ENCODE results near the gene STK38L. TPM values are rescaled to one million over a fixed set of nuclear protein-coding genes. Genes with fewer than 3 reads are reported as not detected.

The STK38L gene
- total and polyA plus RNA-seq, 2 of the 8 experiments (the other 6 are each of a cell fraction or from before 2014, with no cell fraction given): 8.1 to 63.6 TPM

DNA sequence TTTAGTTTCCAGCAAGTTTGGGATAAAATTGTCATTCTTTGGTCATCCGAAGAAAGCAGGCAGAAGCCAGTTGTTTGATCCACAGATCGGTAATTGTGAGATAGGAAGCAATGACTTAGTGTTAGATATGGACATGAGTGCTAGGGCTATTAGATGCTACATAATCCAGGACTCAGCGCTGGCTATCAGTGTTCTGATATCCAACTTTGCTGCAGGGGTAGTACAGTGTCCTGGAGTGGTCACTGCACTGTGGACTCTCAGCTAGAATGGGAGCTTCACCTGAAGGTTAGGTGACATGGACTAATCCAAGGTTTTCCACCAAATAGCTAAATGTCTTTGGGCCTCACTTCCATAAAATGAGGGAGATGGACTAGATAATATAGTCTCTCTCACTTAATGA, 39.9 kb downstream of the STK38L start:
- POLR2A ChIA-PET (ENCODE audit: partially characterized antibody): no interaction called here
- no peaks in the 10 kb centered on the region for H3K23me2 ChIP-seq (ENCODE audit: low read depth, low read length)
- H3K36me3 ChIP-seq (ENCODE audit: control insufficient read depth in 2 of 4, insufficient read depth in 4 of 4, low read length in 3 of 4): no peaks in the 10 kb centered on the region
- 92% methylated on average over 3 of the region's 3 CpGs; no CpG with 5 or more reads in 1 of the 2 experiments for WGBS, 2 experiments (ENCODE audit: extremely low coverage in 1 of 2, insufficient coverage in 1 of 2, insufficient read length in 1 of 2, insufficient replicate concordance in 2 of 2, low coverage in 1 of 2, low lambda C conversion rate in 2 of 2, missing lambda C conversion rate in 1 of 2)
- no peak overlapping the region for H2BK5ac ChIP-seq (ENCODE audit: low read depth, low read length)
- H2BK20ac ChIP-seq (ENCODE audit: low read length): no peak overlapping the region
- FAIRE-seq (no peak), DNase-seq (ENCODE audit: low read depth in 1 of 2, low spot score in 2 of 2) (no peak)
- no peaks in the 10 kb centered on the region for H3K27me3 ChIP-seq (replicated peaks in 1 of 4; ENCODE audit: control insufficient read depth in 3 of 4, extremely low read depth in 1 of 4, insufficient read depth in 3 of 4, low read length in 3 of 4)
- H3K79me2 ChIP-seq (ENCODE audit: control insufficient read depth in 1 of 2, insufficient read depth in 2 of 2, low read length in 2 of 2): peaks cover 0 to 26% of the 10 kb centered on the region in 2 experiments; a peak in 2 of 4 replicates
- CTCF ChIA-PET (ENCODE audit: partially characterized antibody): interaction anchor here (1.3 kb wide), 1 partner anchor 22 kb away, joined by 6 read pairs; no protein-coding TSS in a partner anchor
- no peak overlapping the region for H3K4me2 ChIP-seq (ENCODE audit: insufficient read depth in 1 of 2, low read depth in 2 of 2, low read length in 2 of 2)
- 0 out of 2 replicates have a peak, but pooled peaks cover 3% of the 10 kb centered on the region for H3K79me1 ChIP-seq (ENCODE audit: low read depth, low read length)
- H2BK12ac ChIP-seq (ENCODE audit: low read depth, low read length): no peak overlapping the region
- H3K9me3 ChIP-seq (ENCODE audit: insufficient read depth in 2 of 2, low read depth in 1 of 2, low read length in 1 of 2): no peaks in the 10 kb centered on the region
- H2BK120ac ChIP-seq (replicated peaks; ENCODE audit: low read depth, low read length): no peak overlapping the region
- no peak overlapping the region for H4K91ac ChIP-seq (replicated peaks; ENCODE audit: insufficient read length, low read length)
- H4K5ac ChIP-seq (ENCODE audit: insufficient read length, low read depth, low read length): no peak overlapping the region
- no peak overlapping the region for H4K8ac ChIP-seq (ENCODE audit: extremely low read depth, insufficient read depth, low read length)
- H2BK15ac ChIP-seq (ENCODE audit: low read length): no peak overlapping the region
- no peak overlapping the region for H3K4me3 ChIP-seq (ENCODE audit: extremely low read depth in 1 of 4, insufficient read depth in 2 of 4, low read depth in 3 of 4, low read length in 4 of 4)
- H2AK5ac ChIP-seq (ENCODE audit: low read depth, low read length): no peak overlapping the region
- peaks cover 0 to 3% (median 1%) of the 10 kb centered on the region in 4 experiments; a peak in 3 of 7 replicates for H3K4me1 ChIP-seq (replicated peaks in 1 of 4; ENCODE audit: control insufficient read depth in 3 of 4, insufficient read depth in 4 of 4, low read length in 3 of 4)
- H4K20me1 ChIP-seq (replicated peaks in 1 of 2; ENCODE audit: control insufficient read depth in 1 of 2, insufficient read depth in 2 of 2, low read length in 2 of 2): no peaks in the 10 kb centered on the region
- H3K14ac ChIP-seq (ENCODE audit: insufficient read length): no peak overlapping the region
- H3K9ac ChIP-seq (replicated peaks in 1 of 4; ENCODE audit: extremely low read depth in 1 of 4, low read depth in 3 of 4, low read length in 3 of 4): no peak overlapping the region
- no peak overlapping the region for H3K23ac ChIP-seq (ENCODE audit: insufficient read length)
- H3K18ac ChIP-seq (ENCODE audit: extremely low read depth, low read length): no peak overlapping the region
- H3K27ac ChIP-seq (ENCODE audit: low read depth, low read length): no peak overlapping the region
- H3K56ac ChIP-seq (replicated peaks; ENCODE audit: insufficient read length, low read depth, low read length): no peak overlapping the region
- H2AFZ ChIP-seq (ENCODE audit: low read length): no peak overlapping the region
- H3K4ac ChIP-seq (replicated peaks; ENCODE audit: insufficient read length, low read depth, low read length): no peak overlapping the region
- TF ChIP-seq GTF2F1 (IDR thresholded peaks at IDR 0.05; ENCODE audit: borderline replicate concordance, low read depth, low read length) (no peak), RNF2 (IDR thresholded peaks at IDR 0.05; ENCODE audit: borderline replicate concordance, low read depth, low read length, missing control alignments, poor library complexity, severe bottlenecking) (no peak), KDM5A (IDR thresholded peaks at IDR 0.05; ENCODE audit: low read length) (no peak), SIRT6 (IDR thresholded peaks at IDR 0.05; ENCODE audit: low read length) (no peak), RFX5 (IDR thresholded peaks at IDR 0.05; ENCODE audit: borderline replicate concordance, low read depth, low read length) (no peak), ASH2L (IDR thresholded peaks at IDR 0.05; ENCODE audit: low read length) (no peak), CTBP2 (IDR thresholded peaks at IDR 0.05; ENCODE audit: borderline replicate concordance, insufficient read depth, insufficient read length, low read length) (no peak), CHD1 (IDR thresholded peaks at IDR 0.05; ENCODE audit: low read depth, low read length) (no peak), TCF12 (IDR thresholded peaks at IDR 0.05; ENCODE audit: low read depth, low read length) (no peak), SRF (IDR thresholded peaks at IDR 0.05; ENCODE audit: low read depth, low read length) (no peak), KDM1A (IDR thresholded peaks at IDR 0.05; ENCODE audit: borderline replicate concordance, low read length) (no peak), GABPA (IDR thresholded peaks at IDR 0.05; ENCODE audit: borderline replicate concordance, insufficient read depth, low read length) (no peak)
- TF ChIP-seq, protein P1, sequence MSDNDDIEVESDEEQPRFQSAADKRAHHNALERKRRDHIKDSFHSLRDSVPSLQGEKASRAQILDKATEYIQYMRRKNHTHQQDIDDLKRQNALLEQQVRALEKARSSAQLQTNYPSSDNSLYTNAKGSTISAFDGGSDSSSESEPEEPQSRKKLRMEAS (IDR thresholded peaks at IDR 0.05): no peak
- TF ChIP-seq, protein P2, sequence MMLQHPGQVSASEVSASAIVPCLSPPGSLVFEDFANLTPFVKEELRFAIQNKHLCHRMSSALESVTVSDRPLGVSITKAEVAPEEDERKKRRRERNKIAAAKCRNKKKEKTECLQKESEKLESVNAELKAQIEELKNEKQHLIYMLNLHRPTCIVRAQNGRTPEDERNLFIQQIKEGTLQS (IDR thresholded peaks at IDR 0.05; ENCODE audit: insufficient read depth, low read depth, low read length): no peak

Data from H1 (cell line).